Measurements from ENCODE around the gene OGDHL. TPM values are rescaled to one million over a fixed set of nuclear protein-coding genes. Genes with fewer than 3 reads are reported as not detected.

Gene OGDHL
- total RNA-seq, 4 donors from 2014 or later = not detected

GRCh38 chr10:49696311-49696710, 65.8 kb downstream of the OGDHL start:
- TF ChIP-seq CTCF (IDR thresholded peaks at IDR 0.05; ENCODE audit: low read depth) = no peak

- no peak for TF ChIP-seq CTCF (IDR thresholded peaks at IDR 0.05; ENCODE audit: low read depth)
These were observed 67.7 kb downstream of the OGDHL start for GRCh38 chr10:49694466-49694865.

GRCh38 chr10:49691588-49691987, 70.5 kb downstream of the OGDHL start:
- no peak for TF ChIP-seq CTCF (IDR thresholded peaks at IDR 0.05; ENCODE audit: low read depth)

- TF ChIP-seq CTCF (IDR thresholded peaks at IDR 0.05; ENCODE audit: low read depth) = no peak
These were observed 71.3 kb downstream of the OGDHL start for GRCh38 chr10:49690698-49691356.

- no peak for TF ChIP-seq CTCF (IDR thresholded peaks at IDR 0.05; ENCODE audit: low read depth)
These were observed 72.1 kb downstream of the OGDHL start for GRCh38 chr10:49689882-49690510.

- no peak for TF ChIP-seq CTCF (IDR thresholded peaks at IDR 0.05; ENCODE audit: low read depth)
These were observed 73.2 kb downstream of the OGDHL start for GRCh38 chr10:49688920-49689319.

- no peak for TF ChIP-seq CTCF (IDR thresholded peaks at IDR 0.05; ENCODE audit: low read depth)
These were observed 73.8 kb downstream of the OGDHL start for GRCh38 chr10:49688261-49688846.
